GM04503 (cell line): ENCODE data around the gene ATL2.
"Not testable (repeated sequence)": the region's sequence is repeated elsewhere in the genome, so short reads cannot be mapped to it uniquely, and the experiment has no call there.

ENCODE experiments used
- DNase-seq: peaks from one replicate; pipeline ENCODE4 v3.0.0-alpha.2; 2012; ENCODE audit warnings: low read depth

Gene ATL2

GRCh38 chr2:38390947-38391346, 13.9 kb upstream of the ATL2 start:
- DNase-seq: no peak

GRCh38 chr2:38387887-38388286, 10.8 kb upstream of the ATL2 start:
- no peak for DNase-seq

- no peak for DNase-seq
Measured at GRCh38 chr2:38386821-38387220, 9.7 kb upstream of the ATL2 start.

GRCh38 chr2:38386377-38386776, 9.3 kb upstream of the ATL2 start:
- DNase-seq: no peak

GRCh38 chr2:38384338-38384737, 7.3 kb upstream of the ATL2 start:
- no peak for DNase-seq

GRCh38 chr2:38383741-38384140, 6.7 kb upstream of the ATL2 start:
- not testable (repeated sequence) for DNase-seq

- no peak for DNase-seq
Measured at GRCh38 chr2:38381381-38382143, 4.5 kb upstream of the ATL2 start.

GRCh38 chr2:38380397-38381130, 3.5 kb upstream of the ATL2 start:
- no peak for DNase-seq

- DNase-seq: no peak
Measured at GRCh38 chr2:38376346-38377049, 575 bp downstream of the ATL2 start.

GRCh38 chr2:38375696-38376345, 1.3 kb downstream of the ATL2 start:
- DNase-seq: no peak

GRCh38 chr2:38374984-38375383, 2.1 kb downstream of the ATL2 start:
- DNase-seq: no peak

GRCh38 chr2:38371235-38371634, 5.8 kb downstream of the ATL2 start:
- no peak for DNase-seq

GRCh38 chr2:38370664-38371063, 6.4 kb downstream of the ATL2 start:
- DNase-seq: no peak

GRCh38 chr2:38362232-38362631, 14.8 kb downstream of the ATL2 start:
- DNase-seq: no peak

GRCh38 chr2:38360177-38360576, 16.9 kb downstream of the ATL2 start:
- no peak for DNase-seq

- no peak for DNase-seq
Measured at GRCh38 chr2:38353402-38353801, 23.7 kb downstream of the ATL2 start.

GRCh38 chr2:38352336-38352735, 24.7 kb downstream of the ATL2 start:
- no peak for DNase-seq

GRCh38 chr2:38345323-38346038, 31.6 kb downstream of the ATL2 start:
- no peak for DNase-seq

- DNase-seq: no peak
Measured at GRCh38 chr2:38344813-38345212, 32.3 kb downstream of the ATL2 start.

- DNase-seq: no peak
Measured at GRCh38 chr2:38343212-38343611, 33.9 kb downstream of the ATL2 start.

- DNase-seq: no peak
Measured at GRCh38 chr2:38336621-38337020, 40.5 kb downstream of the ATL2 start.

GRCh38 chr2:38330754-38331153, 46.3 kb downstream of the ATL2 start:
- DNase-seq: no peak
